Limb (tissue), 2 donors: ENCODE results near the gene TGFBRAP1.

Experiments
- DNase-seq, 2 donors: peaks; one replicate each; pipeline ENCODE4 v3.0.0-alpha.2; 2016; ENCODE audit errors: extremely low spot score in 2 of 2

Gene TGFBRAP1

DNA sequence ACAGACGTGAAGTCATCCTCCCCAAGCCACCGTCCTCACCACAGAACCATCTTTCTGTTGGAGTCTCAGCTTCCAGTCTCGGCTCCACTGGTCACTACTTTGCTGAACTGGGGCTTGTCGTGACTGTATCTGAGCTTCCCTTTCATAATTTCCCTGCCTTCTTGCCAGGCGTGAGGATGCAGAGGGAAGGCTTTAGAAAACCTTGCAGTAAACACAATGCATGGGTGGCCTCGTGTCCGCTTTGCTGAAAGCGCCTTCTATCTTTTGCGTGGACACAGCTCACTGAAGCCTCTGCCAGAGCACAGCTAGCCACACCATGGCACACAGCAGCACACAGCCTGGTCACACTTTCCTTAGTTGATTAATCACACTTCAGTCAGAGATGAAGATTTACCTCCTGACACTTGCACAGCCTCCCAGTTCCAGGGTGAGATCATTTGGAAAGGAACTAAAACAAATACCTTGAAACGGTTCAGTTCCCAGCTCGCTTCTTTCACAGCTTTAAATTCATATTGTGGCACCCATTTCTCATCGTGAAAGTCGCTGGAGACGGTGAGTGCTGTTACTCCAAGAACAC is 90.8 kb downstream of the TGFBRAP1 start:
- no peak for DNase-seq

DNA sequence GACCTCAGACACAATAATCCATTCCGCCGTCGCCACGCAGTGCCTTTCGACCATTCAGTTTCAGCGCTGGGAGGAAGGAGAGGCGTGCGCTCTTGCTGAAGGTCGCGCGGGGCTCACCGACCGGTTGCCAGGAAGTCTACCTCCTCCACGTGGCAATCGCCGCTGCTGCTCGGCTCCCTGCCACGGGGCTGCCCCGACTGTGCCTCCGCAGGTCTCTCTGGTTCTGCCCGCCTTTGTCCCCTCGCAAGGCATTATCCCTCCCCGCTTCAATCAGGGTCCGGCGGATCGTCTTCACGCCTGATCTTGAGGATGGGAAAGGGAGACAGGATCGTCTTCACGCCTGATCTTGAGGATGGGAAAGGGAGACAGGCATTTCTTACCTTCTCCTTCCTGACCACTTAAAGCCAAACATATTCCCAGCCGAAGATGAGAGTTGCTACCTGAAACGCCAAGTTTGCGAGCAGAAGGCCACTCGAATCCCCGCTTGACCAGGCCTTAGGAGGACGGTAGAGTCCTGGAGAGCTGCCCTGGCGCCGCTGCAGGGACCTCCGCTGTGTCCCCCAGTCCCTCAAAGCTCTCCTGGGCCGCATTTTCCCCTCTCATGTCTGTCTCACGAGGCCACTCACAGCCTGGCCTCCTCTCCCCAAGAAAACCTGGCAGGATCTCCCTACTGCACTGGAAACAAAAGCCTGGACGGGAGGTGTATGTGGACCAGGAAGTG is 92.3 kb downstream of the TGFBRAP1 start:
- DNase-seq, result no peak

DNA sequence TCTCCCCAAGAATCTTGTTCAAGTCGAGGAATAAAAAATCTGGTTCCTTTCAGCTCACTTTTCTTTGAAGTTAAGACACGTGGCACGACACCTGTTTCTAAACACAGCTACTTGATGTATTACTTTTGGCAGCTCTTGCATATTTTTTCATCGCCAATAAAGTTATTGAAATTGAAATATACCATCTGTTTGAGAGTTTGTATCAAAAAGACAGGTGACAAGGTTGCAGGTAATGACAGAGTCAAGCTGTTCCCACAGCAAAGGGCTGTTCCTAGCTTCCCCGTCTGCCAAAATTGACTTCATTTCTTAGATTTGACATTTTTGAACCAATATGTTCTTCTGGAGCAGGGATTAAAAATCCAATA is 93.5 kb downstream of the TGFBRAP1 start:
- no peak for DNase-seq

DNA sequence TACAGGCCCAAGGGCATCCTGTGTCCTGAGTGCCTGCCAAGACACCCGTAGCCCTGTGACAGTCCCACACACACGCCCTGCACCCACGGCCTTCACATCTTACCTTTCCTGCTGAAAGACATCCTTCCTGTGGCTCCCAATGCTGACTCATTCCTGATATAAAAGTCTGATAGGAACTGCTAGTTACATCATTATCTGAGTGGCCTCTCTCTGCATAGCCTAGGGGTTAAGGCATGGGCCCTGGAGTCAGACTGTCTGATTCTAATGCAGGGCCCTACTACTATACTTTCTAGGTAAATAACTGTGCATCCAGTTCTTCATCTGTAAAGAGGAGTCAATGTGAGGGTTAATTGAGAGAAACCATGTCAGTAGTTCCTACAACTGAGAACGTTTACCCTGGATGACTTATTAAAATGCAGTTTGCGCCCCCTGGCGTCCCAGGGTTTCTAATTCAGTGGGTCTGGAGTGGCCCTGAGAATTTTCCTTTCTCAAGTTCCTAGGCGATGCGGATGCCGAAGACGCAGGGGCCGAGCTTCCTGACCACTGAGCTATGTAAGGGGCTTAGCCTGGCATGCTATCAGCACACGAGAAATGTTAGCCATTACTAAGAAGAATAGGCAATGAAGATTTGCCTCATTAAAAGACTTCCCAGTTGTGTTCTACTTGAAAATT is 94.0 kb downstream of the TGFBRAP1 start:
- peak; percentile 80 to 84 for DNase-seq

DNA sequence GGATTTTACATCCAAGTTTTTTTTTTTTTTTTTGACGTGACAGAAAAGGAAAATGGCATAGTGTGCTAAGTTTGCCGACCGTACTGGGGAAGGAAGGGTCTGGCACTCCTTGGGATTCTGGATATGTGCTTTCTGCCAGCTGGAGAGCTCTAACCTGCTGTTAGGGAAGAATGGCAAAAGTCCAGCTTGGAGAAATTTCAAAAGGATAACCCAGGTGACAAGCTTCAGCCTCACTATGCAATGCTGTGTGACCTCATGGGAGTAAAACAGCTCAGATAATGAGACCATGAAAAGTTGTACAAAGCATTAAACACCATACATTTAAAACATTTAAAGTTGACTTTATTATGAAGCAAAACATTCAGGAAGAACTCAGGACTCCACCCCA is 98.3 kb downstream of the TGFBRAP1 start:
- DNase-seq, result no peak

DNA sequence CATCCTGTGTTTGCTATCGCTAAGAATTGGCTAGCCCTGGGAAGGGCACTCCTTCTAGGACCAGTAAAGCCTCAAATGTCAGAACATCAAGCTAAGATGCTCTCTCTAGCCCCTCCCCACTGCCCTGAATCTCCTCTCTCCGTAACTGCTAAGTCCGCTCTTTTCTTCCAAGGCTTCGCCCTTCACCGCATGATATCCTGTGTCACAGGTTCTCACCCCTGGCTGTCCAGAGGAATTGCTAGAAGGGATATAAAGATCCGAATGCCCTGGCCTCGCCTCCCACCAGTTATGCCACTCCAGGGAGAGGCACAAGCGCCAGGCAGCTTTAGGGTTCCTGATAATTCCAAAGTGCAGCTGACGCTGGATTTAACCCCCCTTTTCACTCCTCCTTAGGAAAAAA is 105.1 kb downstream of the TGFBRAP1 start:
- DNase-seq, result no peak

DNA sequence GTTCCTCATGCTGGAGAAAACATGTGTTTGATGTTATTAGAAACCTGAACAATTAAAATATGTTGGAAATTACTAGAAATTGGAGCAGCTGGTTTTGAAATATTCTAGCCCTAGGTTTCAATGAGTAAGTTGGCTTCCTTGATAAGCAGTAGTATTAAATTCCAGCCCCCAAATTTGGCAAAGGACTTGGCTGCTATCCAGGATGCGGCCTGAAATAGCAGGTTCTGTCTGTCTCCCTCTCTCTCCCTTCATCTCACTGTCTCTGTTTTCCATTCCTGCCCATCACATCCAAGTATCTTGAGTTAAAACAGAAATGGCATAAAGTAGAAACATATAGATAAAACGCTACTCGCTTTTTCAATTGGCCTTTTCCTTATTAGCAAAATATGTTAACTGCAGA is 108.9 kb downstream of the TGFBRAP1 start:
- no peak for DNase-seq

DNA sequence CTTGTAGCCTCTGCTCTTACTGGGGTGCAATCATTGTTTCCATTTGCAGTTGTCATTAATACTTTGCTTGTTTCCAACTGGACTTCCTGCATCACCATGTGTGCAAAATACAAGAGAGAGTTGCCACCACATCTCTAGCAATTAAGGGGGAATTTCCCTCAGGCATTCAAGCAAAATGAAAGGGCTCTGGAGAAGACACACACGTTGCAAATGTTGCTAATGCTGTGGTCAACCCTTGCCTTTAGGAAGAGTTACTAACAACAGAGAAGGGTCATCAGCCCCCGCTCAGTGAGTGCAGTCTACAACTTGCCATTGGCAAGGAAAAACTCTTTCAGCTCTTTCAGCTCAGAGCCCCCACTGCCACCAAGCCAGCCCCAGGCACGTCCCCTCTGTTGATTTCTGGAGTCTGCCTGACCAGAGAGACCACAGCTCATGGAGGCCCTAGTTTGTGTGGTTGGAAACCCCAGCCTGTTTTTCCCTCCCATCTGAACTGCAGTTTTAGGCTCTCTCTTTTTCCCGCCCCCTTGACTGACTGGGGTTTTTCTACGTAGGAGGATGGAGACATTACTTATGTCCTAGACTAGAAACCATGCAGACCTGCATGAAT is 113.8 kb downstream of the TGFBRAP1 start:
- DNase-seq, result no peak
